ENCODE measurements around the gene M1AP.
"Not testable (repeated sequence)": the region's sequence is repeated elsewhere in the genome, so short reads cannot be mapped to it uniquely, and the experiment has no call there.

Gene M1AP

GRCh38 chr2:74562126-74562775 is 85.9 kb downstream of the M1AP start:
- no peak for DNase-seq

DNA sequence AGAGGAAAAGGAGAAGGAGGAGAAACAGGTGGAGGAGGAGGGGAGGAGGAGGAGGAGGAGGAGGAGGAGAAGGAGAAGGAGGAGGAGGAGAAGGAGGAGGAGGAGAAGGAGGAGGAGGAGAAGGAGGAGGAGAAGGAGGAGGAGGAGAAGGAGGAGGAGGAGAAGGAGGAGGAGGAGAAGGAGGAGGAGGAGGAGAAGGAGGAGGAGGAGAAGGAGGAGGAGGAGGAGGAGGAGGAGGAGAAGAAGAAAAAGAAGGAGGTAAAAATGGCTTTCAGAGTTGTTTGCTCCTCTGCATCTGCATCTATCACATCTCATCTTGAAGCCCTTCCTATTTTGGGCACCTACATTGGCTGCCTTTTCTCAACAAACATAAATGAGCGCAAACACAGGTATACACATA is 87.1 kb downstream of the M1AP start:
- not testable (repeated sequence) for DNase-seq

GRCh38 chr2:74560591-74560990 is 87.5 kb downstream of the M1AP start:
- no peak for DNase-seq

DNA sequence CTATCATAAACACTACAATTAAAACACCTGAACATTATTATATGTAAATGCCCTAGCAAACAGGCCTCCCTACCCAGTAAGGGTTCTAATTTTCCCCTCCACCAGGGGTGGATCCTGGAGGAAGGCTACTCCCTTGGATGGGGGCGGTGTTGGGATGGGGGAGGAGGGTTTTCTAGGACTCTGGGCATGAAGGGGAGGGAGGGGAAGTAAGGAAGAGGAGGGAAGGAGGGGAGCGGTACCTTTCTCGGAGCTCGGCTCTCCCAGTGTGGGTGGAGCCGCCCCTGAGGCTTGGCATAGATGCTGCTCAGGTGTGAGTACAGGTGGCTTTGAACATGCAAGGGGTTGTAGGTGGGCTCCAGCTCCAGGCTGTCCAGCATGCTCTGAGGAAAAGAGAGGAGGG is 88.2 kb downstream of the M1AP start:
- DNase-seq: no peak

DNA sequence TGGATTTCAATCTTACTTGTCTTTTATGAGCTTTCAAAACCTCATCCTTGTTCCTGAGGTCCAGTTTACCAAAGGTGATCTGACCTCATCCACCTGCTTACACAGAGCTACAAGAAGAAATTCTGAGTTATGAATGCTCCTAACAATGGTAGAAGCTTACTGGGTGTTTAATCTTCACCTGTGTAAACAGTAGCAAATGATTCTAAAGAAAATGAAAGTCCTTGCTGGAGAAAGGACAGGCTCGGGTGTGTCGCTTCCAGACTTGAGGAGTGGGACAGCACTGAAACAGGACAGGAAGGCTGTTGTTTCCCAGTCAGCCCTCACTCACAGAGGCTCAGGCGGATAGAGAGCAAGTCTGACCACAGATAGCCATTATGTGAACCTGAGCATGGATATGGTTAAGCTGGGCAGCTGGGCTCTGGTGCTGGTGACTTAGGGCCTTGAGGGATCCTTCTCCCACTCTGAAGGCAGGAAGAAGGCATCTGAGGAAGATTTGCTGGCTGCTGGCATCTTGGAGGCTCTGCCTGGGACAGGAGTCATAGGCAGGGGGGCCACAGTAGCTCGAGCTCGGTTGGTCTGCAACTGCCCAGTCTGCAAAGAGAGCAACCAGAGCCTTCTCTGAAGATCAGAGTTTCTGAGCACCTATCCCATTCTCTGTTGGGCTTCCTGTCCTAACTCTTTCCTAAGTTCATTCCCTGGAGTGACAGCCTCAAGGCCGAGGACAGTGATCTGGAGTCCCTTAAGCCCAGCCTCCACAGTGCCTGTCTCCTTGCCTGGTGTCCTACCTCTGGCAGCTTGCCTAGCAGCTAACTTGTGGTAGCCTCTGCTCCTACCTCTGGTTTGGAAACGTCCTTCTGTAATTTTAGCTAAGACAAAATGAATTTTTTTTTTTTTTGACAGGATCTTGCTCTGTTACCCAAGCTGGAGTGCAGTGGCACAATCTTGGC is 89.6 kb downstream of the M1AP start:
- no peak for DNase-seq

GRCh38 chr2:74556831-74557370 is 91.2 kb downstream of the M1AP start:
- DNase-seq: no peak

- no peak for DNase-seq
Observed at GRCh38 chr2:74556159-74556558, 92.0 kb downstream of the M1AP start.

- no peak for DNase-seq
Observed at GRCh38 chr2:74555610-74556103, 92.5 kb downstream of the M1AP start.

GRCh38 chr2:74554820-74555531 is 93.2 kb downstream of the M1AP start:
- peak; percentile 54 for DNase-seq

- DNase-seq: peak; percentile 91
Observed at GRCh38 chr2:74553892-74554819, 94.0 kb downstream of the M1AP start, which contains the start of the genes DOK1 and LOXL3. Gene DOK1, plus strand, starts transcription at chr2:74554720. Its CDS starts 35 bp downstream, at chr2:74554755. Gene LOXL3, minus strand, starts transcription at chr2:74553942. Its CDS starts 1,308 bp downstream, at chr2:74552634.

- no peak for DNase-seq
Observed at GRCh38 chr2:74552914-74553811, 95.0 kb downstream of the M1AP start.

DNA sequence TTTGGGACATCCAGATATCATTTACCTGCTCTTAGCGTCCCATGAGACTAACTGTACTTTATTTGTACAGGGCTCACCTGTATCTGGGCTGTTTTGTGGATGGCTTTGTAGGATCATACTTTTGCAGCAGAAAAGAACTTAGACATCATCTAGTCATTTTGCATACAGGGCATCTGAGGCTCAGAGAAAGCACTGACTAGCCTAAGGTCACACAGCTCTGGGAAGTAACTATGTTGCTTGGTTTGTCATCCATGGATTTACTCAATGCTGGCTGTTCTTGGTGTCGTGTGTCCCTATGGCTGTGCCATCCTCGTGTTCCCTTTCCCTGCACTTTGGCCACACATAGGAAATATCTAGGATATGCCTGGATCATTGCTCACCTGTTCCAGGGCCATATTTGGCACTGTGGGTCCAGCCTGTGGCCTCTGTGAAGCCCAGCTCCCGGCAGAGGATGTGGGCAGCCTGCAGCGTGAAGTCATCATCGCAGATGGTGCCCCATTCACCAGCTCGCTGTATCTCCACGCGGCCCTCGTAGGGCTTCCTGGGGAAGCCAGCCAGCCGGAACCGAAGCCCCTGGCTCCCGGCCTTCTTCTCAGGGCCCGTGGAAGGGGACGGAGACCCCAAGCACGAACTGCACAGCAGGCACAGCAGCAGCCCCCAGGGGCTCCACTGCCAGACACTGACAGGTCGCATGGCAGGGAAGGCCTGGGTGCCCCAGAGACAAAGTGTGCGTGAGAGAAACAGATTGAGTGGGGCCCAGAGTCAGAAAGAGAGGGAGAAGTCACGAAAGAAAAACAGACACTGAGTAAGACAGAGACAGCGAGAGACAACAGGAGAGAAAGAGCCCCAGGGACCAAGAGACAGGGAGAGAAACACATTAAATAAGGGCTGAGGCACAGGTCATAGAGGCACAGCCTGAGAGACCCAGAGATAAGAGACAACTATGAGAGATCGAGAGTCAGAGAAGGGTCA is 95.9 kb downstream of the M1AP start:
- DNase-seq: no peak

DNA sequence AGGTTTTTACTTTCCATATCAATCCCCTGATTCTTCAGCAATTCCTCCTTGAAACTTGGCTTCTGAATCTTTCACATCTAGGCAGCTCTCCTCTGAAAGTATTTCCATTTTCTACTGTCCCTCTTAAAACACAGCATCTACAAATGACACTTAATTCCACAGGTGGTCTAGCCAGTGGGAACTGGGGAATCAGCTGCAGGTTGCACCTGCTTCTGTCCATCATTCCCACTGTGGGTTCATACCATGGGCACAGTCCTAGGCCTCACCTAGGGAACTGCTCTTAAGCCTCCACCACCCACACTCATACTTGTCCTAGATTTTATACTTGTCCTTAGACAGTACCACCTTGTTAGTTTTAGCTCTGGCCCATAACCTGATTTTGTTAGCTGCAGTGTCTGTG is 96.6 kb downstream of the M1AP start:
- DNase-seq: no peak

DNA sequence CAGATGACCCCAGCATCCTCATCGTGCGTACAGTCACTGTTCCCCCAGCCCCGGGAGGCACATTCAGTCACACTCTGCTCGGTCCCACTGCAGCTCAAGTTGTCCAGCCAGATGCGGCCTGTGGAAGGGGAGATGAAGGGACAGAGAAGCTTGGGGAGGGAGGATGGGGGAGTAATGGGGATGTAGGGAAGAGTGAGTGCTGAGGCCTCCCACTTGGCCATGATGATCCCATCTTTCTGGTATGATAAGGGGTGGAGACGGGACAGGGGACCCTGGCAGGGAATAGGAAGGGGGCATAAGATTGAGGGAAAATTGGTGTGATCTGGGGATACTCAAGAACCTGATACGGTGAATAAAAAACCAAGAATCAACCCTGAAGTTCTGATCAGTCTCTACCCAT is 97.9 kb downstream of the M1AP start:
- DNase-seq: no peak

DNA sequence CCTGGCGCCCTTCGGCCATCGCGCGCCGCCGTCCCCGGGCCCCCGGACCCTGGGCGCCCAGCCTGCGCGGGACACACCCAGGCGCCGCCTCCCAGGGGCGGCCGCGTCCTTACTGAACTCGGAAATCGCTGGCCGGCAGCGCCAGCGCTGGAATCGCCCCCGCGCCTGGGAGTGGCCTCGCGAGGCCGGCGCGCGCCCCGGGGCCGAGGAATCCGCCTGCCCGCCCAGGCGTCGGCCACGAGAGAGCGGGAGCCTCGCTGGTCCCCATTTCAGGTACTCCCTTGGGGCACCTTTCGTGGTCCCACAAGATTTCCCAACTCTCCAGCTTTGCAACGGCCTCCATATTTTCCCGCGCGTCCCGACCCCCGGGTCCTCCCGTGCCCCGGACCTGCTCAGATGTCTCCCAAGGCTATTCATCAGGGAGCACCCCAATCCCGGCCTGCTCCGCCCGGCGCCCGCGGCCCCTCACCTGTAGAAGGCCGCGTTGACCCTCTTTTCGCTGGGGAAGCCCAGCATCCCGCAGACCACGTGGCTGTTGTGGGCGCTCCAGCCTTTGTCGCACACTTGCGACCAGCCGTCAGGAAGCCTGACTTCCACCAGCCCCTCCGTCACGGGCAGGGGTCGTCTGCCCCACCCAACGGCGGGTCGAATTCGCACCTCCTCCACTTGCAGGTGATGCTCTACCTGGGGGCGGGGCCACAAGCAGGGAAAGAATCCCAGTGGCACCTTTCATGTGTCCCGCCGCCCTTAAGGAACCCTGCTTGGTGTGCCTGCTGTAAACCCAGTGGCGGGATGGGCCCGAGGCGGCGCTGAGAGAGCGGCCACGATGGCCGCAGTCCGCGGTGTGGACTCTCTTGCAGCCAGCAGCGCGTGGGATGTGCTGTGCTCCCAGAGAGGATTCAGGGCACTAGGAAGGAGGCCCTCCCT is 99.0 kb downstream of the M1AP start:
- DNase-seq: no peak

DNA sequence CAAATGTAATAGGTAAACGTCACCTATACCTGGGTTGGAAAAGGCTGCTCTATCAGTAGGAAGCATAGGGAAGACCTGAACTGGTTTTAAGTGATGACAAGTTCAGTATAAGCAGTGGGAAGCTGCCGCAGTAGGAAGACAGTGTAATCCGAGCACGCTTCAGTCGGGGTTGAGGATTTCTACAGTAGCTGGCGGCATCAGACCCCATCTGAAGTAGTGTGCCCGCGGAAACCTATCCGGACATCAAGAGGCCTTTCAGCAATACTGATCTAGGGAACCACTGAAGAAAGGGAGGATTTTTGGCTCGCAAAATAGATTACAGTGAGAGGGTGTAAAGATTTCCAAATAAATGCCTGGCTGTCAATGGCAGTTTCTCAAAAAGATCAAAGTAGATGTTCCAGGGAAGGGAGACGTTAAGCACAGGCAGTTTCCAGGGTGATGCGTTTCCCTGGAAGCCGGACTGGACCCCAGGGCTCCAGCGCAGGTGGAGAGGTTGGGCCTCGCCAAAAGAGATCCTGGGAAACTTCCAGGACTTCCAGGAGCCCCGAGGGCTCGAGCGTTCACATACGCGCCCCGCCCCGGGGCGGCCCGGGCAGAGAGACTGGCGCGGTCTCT is 99.7 kb downstream of the M1AP start:
- DNase-seq: no peak

GRCh38 chr2:74546004-74546403 is 102.1 kb downstream of the M1AP start:
- no peak for DNase-seq

DNA sequence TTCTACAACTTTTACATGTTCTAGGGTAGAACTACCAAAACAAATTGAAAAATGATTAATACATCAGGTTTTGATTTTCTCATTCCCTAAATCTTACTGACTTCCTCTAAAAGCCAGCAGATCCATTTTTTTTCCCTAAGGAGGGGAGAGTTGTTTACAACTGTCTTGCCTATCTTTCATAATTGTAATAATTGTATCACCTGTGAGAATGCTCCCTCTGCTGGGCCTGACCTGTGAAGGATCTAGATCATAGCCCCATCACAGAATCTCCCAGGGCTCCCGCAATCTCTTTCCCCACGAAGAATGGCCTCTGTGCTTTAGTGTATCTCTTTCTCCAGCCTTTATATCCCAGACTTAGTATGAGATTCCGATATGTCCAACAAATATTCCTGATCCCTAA is 103.5 kb downstream of the M1AP start:
- DNase-seq: no peak
